Muscle of arm (tissue), 12 donors: ENCODE data around the gene CCDC30. TPM values are rescaled to one million over a fixed set of nuclear protein-coding genes. Genes with fewer than 3 reads are reported as not detected.
"Not testable (repeated sequence)": the region's sequence is repeated elsewhere in the genome, so short reads cannot be mapped to it uniquely, and the experiment has no call there.

Experiments used
- DNase-seq: peaks from one replicate; pipeline ENCODE4 v3.0.0-alpha.2; 2013
- polyA plus RNA-seq, 12 donors: library from polyadenylated mRNA; unstranded; fragments of 120-200 nt; gene quantifications; one replicate each; pipeline ENCODE4 v1.2.1, GENCODE V29; 2013; ENCODE audit not compliant: insufficient read length in 12 of 12

The CCDC30 gene
- polyA plus RNA-seq, 12 donors: 1.6 to 7.2 (median 2.7) TPM; not detected in 1

GRCh38 chr1:42523171-42523570 lies 60.1 kb downstream of the CCDC30 start:
- DNase-seq: no peak

GRCh38 chr1:42524330-42524729 lies 61.2 kb downstream of the CCDC30 start:
- no peak for DNase-seq

GRCh38 chr1:42529724-42530181 lies 66.7 kb downstream of the CCDC30 start:
- no peak for DNase-seq

- no peak for DNase-seq
These were observed 68.0 kb downstream of the CCDC30 start for GRCh38 chr1:42531043-42531442.

DNA sequence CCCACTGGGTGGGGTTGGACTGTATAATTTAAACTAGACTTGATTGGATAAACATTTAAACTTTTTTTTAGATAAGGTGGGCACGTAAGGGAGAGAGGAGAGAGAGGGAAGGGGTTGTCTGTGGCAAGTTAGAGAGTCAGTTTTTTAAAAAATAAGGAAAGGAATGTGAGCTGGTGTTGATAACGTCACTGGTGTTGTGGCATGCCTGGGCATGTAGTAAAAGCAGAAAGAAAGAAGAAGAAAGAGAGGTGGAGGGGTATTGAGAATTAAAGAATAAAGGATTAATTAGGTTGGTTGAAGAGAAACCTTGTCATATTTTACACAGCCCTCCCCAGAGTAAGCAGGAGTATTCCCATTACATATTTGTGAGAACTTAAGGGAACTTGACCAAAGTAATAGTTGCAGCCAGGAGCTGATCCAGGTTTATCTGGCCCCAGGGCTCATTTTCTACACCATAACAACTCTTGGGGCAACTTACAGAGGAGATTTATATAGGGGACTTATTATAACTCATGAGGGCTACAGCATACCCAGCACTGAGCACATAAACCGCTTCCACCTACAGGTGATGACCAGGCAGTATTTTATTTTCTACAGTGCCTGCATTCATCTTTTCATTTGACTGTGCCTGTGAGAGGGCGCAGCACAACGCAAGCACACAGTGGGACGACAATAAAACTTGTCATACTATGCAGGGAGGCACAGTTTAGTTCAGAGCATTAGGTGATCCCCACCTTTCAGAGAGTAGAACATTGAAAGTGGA lies 70.2 kb downstream of the CCDC30 start:
- no peak for DNase-seq

DNA sequence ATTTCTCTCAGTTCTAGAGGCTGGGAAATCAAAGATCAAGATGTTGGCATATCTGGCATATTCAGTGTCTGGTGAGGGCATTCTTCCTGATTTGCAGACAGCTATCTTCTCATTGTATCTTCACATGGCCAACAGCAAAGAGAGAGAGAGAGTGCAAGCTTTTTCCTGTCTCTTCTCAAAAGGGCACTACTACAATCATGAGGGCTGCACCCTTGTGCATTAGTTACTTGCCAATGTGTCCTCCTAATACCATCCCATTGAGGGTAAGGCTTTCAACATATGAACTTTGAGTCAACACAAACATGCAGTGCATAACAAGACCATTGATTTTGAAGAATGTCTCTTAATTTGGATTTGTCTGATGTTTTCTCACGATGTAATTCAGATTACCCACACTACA lies 78.0 kb downstream of the CCDC30 start:
- no peak for DNase-seq

GRCh38 chr1:42551180-42551579 lies 88.1 kb downstream of the CCDC30 start:
- no peak for DNase-seq

DNA sequence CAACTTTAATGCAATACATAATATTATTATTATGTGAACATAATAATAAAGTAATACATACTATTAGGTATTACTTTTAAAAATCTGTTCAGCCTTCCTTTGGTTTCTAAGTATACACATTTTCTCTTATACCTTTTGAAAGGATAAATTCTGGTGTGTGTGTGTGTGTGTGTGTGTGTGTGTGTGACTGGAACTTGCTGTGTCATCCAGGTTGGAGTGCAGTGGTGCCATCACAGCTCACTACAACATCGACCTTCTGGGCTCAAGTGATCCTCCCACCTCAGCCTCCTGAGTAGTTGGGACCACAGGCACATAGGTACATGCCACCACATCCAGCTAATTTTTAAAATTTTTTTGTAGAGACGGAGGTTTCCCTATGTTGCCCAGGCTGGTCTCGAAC lies 88.5 kb downstream of the CCDC30 start:
- no peak for DNase-seq

DNA sequence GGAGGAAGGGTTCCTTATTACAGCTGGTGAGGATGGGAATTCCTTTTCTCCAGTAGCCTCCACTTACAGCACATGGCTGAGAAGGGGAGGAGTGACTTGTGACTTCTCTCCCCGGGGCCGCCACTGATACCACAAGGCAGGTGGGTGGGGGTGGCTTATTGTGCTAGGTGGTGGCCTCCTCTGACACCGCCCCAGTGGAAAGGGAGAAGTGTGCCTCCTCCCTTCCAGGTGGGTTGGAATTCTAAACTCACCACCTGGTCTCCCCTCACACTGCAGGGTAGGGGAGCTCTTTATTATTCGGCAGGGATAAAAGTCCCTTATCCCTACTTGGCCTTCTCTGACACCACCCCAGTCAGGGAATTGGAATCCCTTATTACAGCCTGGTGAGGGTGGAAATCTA lies 89.5 kb downstream of the CCDC30 start:
- DNase-seq: no peak

GRCh38 chr1:42557230-42557851 lies 94.3 kb downstream of the CCDC30 start:
- no peak for DNase-seq

DNA sequence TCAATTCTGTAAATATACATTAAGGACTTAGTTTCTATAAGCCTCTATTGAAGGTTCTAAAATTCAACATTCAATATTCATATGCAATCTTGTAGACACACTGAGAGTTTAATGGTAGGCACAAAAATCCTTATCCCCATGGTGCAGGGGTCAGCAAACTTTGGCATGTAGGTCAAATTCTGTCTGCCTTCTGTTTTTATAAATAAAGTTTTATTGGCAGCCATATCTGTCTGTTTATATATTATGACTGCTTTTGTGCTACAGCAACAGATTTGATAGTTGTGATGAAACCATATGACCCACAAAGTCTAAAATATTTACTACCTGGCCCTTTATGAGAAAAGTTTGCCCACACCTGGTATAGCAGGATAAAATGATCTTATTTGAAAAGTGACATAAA lies 104.0 kb downstream of the CCDC30 start:
- DNase-seq: no peak

DNA sequence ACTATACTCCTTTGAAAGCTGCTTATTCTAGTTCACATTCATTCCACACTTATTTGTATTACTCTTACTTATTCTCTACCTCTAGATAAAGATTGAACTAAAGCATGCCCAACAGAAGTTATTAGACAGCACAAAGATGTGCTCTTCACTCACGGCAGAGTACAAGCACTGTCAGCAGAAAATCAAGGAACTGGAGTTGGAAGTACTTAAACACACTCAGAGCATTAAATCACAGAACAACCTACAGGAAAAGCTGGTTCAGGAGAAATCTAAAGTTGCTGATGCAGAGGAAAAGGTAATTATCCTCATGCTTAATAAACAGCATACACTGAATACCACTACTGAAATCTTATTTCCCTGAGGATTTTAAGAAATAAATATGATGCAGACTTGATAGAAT lies 113.8 kb downstream of the CCDC30 start:
- DNase-seq: no peak

GRCh38 chr1:42586016-42586415 lies 122.9 kb downstream of the CCDC30 start:
- no peak for DNase-seq

DNA sequence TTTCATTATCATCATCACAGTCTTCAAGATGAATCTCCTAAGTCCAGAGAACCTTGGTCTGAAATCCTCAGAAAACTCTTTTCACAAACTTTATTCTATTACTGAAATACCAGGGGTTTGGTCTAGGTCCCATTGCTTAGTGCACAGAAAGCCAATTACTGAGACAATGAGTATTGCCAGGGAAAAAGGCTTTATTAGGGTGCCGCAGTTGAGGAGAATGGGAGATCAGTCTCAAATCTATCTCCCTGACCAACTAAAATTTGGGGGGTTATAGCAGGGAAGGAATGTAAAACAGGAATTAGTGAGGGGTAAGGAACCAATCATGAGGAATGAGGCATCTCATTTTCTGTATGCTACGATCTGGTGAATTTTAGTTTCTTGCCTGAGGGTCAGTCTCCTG lies 124.7 kb downstream of the CCDC30 start:
- DNase-seq: no peak

GRCh38 chr1:42592811-42593210 lies 129.7 kb downstream of the CCDC30 start:
- no peak for DNase-seq

DNA sequence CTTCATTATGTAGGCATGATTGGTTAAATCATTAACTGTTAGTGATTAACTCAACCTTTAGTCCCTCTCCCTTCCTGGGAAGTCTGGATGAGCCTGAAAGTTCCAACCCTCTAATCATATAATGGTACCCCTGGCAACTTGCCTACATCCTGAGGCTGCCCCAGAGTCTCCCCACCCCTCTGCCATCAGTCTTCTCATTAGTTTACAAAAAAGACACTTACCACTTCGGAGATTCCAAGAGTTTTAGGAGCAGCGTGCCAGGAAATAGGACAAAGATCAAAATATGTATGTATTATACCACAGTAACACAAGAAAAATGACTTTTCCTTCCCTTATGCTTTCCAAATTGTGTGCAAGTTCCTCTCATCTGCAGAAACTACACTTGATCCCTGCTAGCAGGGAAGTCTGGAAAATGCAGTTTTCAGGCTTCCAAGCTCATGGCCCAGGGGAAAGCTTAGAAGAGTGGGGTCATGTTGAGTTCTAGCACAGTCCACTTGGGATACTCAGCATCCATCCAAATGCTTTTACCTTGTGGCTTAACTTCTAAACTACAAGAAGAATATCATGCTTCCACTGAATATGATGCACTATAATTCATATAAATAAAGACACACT lies 130.5 kb downstream of the CCDC30 start:
- peak; percentile 28 for DNase-seq

GRCh38 chr1:42601472-42601871 lies 138.4 kb downstream of the CCDC30 start:
- DNase-seq: no peak

DNA sequence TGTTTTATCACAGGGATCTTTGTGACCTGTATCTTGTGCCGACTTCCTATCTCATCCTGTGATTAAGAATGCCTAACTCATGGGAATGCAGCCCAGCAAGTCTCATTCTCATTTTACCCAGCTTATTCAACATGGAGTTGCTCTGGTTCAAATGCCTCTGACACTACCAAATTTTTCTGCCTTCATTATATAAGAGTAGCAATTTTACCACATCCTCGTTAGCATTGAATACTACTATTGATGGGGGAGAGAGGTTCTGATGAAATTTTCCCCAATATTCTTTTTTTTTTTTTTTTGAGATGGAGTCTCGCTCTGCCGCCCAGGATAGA lies 150.7 kb downstream of the CCDC30 start:
- DNase-seq: no peak

GRCh38 chr1:42618866-42619265 lies 155.8 kb downstream of the CCDC30 start:
- no peak for DNase-seq

- no peak for DNase-seq
These were observed 157.2 kb downstream of the CCDC30 start for GRCh38 chr1:42620307-42620706.

DNA sequence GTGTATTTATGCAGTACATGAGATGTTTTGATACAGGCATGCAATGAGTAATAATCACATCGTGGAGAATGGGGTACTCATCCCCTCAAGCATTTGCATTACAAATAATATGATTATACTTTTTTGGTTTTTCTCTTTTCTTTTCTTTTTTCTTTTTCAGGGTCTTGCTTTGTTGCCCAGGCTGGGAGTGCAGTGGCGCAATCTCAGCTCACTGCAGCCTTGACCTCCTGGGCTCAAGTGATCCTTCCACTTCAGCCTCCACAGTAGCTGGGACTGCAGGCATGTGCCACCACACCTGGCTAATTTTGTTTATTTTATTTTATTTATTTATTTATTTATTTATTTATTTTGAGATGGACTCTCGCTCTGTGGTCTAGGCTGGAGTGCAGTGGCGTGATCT lies 158.1 kb downstream of the CCDC30 start:
- DNase-seq: not testable (repeated sequence)

DNA sequence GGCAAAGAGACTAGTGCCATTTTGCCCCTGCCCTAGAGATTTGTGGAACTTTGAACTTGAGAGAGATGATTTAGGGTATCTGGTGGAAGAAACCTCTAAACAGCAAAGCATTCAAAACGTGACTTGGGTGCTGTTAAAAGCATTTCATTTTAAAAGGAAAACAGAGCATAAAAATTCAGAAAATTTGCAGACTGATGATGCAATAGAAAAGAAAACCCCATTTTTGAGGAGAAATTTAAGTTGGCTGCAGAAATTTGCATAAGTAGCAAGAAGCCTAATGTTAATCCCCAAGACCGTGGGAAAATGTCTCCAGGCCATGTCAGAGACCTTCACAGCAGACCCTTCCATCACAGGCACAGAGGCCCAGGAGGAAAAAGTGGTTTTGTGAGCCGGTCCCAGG lies 164.1 kb downstream of the CCDC30 start:
- DNase-seq: not testable (repeated sequence)

DNA sequence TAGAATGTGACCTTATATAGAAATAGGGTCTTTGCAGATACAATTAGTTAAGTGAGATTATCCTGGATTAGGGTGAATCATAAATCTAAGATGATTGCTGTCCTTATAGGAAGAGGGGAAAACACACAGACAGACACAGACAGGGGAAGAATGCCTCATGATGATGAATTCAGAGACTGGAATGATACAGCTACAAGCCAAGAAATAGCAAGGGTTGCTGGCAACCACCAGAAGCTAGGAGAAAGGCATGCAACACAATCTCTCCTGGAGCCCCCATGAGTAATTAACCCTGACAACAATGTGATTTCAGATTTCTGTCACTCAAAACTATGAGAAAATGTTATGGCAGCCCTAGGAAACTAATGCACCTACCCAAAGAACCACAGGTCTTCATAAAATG lies 176.0 kb downstream of the CCDC30 start:
- no peak for DNase-seq
